Type B pancreatic cell (in vitro differentiated cells): ENCODE results near the gene FNIP1. TPM values are rescaled to one million over a fixed set of nuclear protein-coding genes. Genes with fewer than 3 reads are reported as not detected.

ENCODE experiments used
- DNase-seq: peaks from one replicate; pipeline ENCODE4 v3.0.0; 2021; ENCODE audit warnings: mixed read lengths; ENCODE audit not compliant: unreplicated experiment; ENCODE audit errors: extremely low spot score
- H3K27ac Mint-ChIP-seq: 2 replicates; pipeline ENCODE4 v1.8.0; 2021; ENCODE audit warnings: mild to moderate bottlenecking, mixed read lengths
- H3K27me3 Mint-ChIP-seq: 2 replicates; pipeline ENCODE4 v1.8.0; 2021; ENCODE audit warnings: mixed read lengths
- H3K36me3 Mint-ChIP-seq: 2 replicates; pipeline ENCODE4 v1.8.0; 2021; ENCODE audit warnings: mixed read lengths
- H3K4me1 Mint-ChIP-seq: one replicate; pipeline ENCODE4 v1.8.0; 2021; ENCODE audit warnings: mixed read lengths; ENCODE audit not compliant: unreplicated experiment
- H3K4me3 Mint-ChIP-seq: 2 replicates; pipeline ENCODE4 v1.8.0; 2021; ENCODE audit warnings: mild to moderate bottlenecking, mixed read lengths
- H3K9me3 Mint-ChIP-seq: 2 replicates; pipeline ENCODE4 v1.8.0; 2021; ENCODE audit warnings: mixed read lengths
- total RNA-seq: library from RNA; stranded (reverse); gene quantifications from 2 replicates; pipeline ENCODE4 v1.2.1, GENCODE V29; 2021; ENCODE audit warnings: low replicate concordance
- TF ChIP-seq, protein P1 (sequence below): fragments of 200-600 bp; sonication (generic); conservative IDR thresholded peaks from 2 replicates; pipeline ENCODE4 v1.5.0; 2021; ENCODE audit warnings: antibody characterized with exemption, mild to moderate bottlenecking

Gene FNIP1
- total RNA-seq, 1 donor from 2014 or later, result 32.4 TPM

DNA sequence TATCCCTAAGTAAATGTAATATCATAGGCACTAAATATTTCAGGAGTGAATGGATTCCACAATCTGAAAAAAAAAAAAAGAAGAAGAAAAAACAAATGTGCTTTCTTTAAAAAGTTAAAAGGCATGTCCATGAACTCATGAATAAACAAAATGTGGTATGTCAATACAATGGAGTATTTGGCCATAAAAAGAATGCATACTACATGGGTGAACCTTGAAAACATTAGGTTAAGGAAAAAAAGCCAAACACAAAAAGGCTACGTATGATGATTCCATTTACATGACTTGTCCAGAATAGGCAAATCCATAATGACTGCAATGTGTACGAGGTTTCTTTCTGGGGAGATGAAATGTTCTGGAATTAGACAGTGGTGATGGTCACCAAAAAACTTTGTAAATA lies 45.3 kb downstream of the FNIP1 start:
- no peaks in the 10 kb centered on the region for H3K27me3 Mint-ChIP-seq
- H3K27ac Mint-ChIP-seq, result no peak overlapping the region
- DNase-seq, result no peak
- no peaks in the 10 kb centered on the region for H3K9me3 Mint-ChIP-seq
- no peak overlapping the region for H3K4me3 Mint-ChIP-seq
- TF ChIP-seq, protein P1, sequence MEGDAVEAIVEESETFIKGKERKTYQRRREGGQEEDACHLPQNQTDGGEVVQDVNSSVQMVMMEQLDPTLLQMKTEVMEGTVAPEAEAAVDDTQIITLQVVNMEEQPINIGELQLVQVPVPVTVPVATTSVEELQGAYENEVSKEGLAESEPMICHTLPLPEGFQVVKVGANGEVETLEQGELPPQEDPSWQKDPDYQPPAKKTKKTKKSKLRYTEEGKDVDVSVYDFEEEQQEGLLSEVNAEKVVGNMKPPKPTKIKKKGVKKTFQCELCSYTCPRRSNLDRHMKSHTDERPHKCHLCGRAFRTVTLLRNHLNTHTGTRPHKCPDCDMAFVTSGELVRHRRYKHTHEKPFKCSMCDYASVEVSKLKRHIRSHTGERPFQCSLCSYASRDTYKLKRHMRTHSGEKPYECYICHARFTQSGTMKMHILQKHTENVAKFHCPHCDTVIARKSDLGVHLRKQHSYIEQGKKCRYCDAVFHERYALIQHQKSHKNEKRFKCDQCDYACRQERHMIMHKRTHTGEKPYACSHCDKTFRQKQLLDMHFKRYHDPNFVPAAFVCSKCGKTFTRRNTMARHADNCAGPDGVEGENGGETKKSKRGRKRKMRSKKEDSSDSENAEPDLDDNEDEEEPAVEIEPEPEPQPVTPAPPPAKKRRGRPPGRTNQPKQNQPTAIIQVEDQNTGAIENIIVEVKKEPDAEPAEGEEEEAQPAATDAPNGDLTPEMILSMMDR, result no peak
- H3K36me3 Mint-ChIP-seq, result peaks cover 14% of the 10 kb centered on the region
- H3K4me1 Mint-ChIP-seq, result peaks cover 3% of the 10 kb centered on the region

DNA sequence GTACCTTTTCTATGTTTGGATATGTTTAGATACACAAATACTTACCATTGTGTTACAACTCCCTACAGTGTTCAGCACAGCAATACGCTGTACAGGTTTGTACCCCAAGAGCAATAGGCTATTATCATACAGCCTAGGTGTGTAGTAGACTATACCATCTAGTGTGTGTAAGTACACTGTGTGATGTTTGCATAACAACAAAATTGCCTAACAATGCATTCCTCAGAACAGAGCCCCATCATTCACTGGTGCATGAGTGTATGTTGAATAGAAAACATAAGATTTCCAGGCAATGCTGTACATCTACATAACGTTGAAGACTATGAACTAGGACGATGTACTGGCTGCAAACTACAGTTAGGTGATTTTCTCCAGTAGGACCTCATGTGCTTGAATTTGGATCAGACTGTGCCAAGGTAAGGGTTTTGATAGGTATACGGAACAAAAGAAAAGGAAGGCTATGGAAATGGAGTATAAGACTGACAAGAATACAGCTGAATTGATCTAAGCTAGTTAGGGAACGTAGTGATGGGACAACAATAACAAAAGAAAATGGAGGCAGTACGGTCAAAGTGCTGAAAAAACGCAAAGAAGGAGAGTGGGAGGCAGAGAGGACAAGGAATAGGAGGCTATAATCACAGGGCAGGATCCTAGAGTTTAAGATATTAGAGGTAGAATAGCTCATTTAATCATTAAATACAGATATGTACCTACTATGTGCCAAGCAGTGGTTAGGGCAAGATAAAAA lies 46.9 kb downstream of the FNIP1 start:
- TF ChIP-seq, protein P1, result no peak
- H3K27ac Mint-ChIP-seq, result no peak overlapping the region
- no peak overlapping the region for H3K4me3 Mint-ChIP-seq
- H3K36me3 Mint-ChIP-seq, result peaks cover 14% of the 10 kb centered on the region
- DNase-seq, result no peak
- no peaks in the 10 kb centered on the region for H3K27me3 Mint-ChIP-seq
- peaks cover 8% of the 10 kb centered on the region for H3K4me1 Mint-ChIP-seq
- no peaks in the 10 kb centered on the region for H3K9me3 Mint-ChIP-seq

DNA sequence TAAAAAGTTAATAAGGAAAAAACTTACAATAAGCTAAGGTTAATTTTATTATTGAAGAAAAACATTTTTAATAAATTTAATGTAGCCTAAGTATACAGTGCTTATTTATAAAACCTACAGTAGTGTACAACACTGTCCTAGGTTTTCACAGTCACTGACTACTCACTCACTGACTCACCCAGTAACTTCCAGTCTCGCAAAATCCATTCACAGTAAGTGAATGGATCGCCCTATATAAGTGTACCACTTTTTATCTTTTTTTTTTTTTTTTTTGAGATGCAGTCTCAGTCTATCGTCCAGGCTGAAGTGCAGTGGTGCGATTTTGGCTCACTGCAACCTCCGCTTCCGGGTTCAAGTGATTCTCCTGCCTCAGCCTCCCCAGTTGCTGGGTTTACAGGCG lies 47.7 kb downstream of the FNIP1 start:
- H3K27me3 Mint-ChIP-seq, result no peaks in the 10 kb centered on the region
- no peak for DNase-seq
- TF ChIP-seq, protein P1, result no peak
- H3K4me1 Mint-ChIP-seq, result peaks cover 12% of the 10 kb centered on the region
- peaks cover 14% of the 10 kb centered on the region for H3K36me3 Mint-ChIP-seq
- no peak overlapping the region for H3K27ac Mint-ChIP-seq
- no peak overlapping the region for H3K4me3 Mint-ChIP-seq
- H3K9me3 Mint-ChIP-seq, result no peaks in the 10 kb centered on the region

DNA sequence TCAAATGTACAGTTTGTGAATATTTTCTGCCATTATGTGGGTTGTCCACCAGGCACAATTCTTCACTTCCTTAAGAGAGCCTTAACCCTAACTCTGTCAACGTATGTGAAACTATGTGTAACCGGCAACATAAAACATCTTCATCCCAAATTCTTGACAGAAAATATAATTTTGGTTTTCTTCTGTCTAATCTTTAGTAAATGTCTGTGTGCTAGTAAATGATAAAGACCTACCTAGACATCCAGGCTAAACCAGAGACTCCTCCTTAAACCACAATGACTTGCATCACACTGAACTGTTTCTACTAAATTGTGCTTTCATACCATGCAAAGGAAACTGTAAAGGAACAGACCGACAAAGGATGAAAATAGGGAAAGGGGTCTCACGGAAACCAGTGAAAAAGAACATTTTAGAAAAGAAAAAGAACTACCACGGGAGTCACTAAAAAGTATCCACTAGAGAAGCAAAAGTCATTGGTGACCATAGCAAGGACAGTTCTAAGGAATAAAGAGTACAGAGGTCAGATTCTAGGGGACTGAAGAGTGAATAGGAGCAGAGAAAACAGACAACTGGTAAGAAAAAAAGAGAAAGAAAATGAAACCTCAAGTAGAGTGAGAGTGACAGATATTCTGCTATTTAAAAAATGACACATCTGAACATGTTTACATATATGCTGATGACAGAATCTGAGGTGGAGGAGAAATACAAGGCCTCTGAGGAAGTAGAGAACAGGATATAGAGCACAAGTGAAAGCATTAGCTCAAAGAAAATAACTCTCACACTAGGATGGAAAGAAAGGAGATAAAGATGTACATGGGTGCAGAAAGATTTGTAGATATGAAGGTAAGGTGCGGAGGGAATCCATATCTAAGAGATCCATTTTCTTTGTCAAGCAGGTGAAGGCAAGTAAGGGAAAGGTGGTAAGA lies 49.4 kb downstream of the FNIP1 start:
- TF ChIP-seq, protein P1, result no peak
- DNase-seq, result no peak
- H3K27ac Mint-ChIP-seq, result no peak overlapping the region
- H3K27me3 Mint-ChIP-seq, result no peaks in the 10 kb centered on the region
- no peaks in the 10 kb centered on the region for H3K9me3 Mint-ChIP-seq
- H3K4me1 Mint-ChIP-seq, result peaks cover 9% of the 10 kb centered on the region
- H3K4me3 Mint-ChIP-seq, result no peak overlapping the region
- H3K36me3 Mint-ChIP-seq, result peaks cover 18% of the 10 kb centered on the region

DNA sequence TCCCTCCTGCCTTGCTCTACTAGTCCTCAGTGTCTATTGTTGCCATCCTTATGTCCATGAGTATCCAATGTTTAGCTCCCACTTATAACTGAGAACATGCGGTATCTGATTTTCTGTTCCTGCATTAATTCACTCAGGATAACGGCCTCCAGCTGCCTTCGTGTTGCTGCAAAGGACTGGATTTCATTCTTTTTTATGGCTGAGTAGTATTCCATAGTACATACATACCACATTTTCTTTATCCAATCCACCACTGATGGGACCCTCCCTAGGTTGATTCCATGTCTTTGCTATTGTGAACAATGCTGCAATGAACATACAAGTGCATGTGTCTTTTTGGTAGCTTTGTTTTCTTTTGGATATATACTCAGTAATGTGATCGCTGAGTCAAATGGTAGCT lies 50.4 kb downstream of the FNIP1 start:
- Mint-ChIP-seq H3K4me1 (peaks cover 9% of the 10 kb centered on the region), H3K4me3 (no peak overlapping the region), H3K36me3 (peaks cover 18% of the 10 kb centered on the region), H3K27me3 (no peaks in the 10 kb centered on the region), H3K9me3 (no peaks in the 10 kb centered on the region), H3K27ac (no peak overlapping the region)
- TF ChIP-seq, protein P1, result no peak
- no peak for DNase-seq
